Measurements from ENCODE around the gene TFE3.

- TF ChIP-seq CTCF (IDR thresholded peaks at IDR 0.05), result no peak
- no peak for TF ChIP-seq POLR2A (IDR thresholded peaks at IDR 0.05)
These were observed 24.1 kb downstream of the TFE3 start for GRCh38 chrX:49019050-49019449.

Data from thyroid gland (tissue), 4 donors.